NCI-H2196 (cell line): ENCODE data around the gene EZR.

Experiments used
- DNase-seq: peaks from one replicate; lab custom pipeline; 2025; ENCODE audit not compliant: unreplicated experiment; lab: John Stamatoyannopoulos, UW

EZR gene

DNA sequence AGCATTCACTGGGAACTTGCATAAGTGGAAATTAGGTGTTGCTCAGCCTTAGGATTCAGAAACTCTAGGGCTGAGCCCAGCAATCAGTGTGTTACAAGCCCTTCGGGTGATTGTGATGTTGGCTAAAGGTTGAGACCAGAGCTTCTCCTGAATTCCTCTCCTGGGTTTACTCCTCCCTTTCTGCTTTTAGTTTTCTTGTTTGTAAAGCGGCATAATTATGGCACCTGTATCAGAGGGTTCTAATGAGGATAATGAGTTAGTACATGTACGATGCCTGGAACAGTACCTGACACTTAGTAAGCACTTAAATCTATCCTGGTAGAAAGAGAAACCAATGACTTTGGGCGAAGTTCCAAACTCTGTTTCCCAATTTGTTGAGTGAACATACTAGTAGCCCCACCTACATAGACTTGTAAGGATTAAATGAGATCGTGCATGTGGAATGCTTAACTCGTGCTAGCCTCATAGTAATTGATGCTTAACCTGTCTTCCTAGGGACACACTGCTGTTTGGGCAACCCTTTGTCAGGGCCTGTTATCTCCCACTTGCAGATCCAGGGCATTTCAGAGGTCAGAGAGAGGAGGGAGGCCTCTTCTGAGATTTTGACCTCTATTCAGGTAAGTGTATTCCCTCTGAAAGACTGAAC, 932 bp upstream of the EZR start:
- DNase-seq, result no peak

DNA sequence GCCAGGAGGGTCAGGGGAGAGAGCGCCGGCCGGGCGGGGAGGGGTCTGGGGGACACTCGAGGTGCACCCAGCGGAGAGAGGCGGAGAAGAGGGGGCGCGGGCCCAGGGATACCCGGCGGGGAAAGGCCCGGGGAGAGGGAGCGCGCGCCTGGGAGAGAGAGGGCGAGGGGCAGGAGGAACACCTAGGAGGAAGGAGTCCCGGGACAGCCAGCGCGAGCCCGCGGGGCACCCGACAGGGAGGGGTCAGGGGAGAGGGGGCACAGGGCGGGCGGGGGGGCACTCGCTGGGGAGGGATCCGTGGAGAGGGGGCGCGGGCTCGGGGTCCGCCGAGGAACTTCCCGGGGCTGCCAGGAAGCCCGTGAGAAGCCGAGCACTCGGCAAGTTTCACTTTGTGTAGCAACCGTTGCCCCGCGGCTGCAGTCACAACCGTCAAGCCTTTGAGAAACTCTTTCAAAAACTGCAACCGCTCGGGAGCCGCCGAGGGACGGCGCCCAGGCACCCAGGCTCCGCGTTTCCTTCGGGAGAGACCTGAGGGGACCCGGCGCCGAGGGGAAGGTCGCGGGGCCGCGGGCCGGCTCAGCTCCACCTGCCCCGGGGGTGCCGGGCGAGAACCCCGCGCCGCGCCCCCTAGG, 471 bp downstream of the EZR start:
- DNase-seq, result peak; percentile 22

DNA sequence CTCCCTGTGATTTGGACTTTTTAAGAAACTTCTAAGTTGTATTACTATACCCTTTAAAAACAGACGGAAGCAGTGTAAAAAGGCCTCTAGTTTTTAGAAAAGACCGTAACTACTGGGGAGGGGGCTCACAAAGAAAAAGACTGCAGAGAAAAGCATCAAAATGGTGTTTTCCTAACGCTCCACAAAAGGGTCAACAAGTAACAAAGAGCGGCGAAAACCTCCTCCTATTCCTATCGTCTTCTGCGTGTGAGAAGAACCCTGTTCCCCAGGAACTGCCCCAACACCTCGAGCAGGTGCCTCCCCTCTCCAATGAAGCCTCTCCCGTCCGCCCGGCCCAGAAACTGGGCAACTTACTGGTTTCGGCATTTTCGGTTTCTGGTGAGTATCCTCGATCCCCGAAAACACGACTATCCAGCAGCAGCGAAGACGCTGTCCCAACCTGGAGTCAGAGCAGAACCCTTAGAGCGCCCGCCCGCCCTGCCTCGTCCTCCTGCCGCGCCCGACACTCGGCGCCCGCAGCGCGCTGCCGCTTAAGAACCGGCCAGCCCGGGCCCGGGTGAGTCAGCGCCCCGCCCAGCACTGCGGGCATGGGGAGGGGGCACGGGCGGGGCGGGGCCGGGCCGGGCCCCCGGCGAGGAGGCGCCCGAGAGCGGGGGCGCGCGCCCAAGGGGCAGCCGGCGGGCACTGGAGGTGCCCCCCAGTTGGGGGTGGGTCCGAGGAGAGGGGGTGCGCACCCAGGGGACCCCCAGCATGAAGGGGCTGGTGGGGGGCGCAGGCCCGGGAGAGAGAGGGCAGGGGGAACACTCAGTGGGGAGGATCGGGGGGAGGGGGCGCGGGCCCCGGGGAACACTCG, 1.2 kb downstream of the EZR start:
- peak; percentile 50 for DNase-seq

DNA sequence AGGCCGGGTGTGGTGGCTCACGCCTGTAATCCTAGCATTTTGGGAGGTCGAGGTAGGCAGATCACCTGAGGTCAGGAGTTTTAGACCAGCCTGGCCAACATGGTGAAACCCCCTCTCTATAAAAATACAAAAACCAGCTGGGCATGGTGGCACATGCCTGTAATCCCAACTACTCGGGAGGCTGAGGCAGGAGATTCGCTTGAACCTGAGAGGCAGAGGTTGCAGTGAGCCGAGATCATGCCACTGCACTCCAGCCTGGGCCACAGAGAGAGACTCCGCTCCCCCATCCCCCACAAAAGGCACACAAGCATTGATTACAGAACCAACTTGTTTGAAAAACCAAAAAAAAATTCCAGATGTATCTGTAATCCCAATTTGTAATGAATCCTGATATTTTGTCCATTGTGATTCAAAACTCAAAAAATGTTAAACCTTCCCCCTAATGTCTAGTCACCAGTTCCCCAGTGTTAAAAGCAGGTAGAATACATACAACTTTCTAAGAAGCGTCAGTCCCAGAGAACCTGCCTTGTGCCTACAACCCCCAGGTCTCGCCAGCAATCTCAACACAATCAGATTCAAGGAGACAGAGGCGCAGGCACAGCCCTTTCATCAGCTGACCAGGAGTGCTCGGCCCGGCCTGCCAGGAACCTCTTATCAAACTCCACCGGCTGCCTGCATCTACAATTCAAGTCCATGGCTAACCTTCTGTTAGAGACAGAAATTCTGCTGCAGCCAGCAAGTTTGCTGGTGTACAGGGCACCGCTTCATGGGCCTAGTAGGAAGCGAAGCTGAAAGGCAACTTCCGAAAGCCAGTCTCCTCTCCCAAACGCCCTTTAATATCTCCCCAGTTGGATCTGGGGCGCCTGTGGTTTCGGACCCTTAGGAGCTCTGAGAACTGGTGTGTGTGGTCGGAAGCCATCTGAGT, 2.1 kb downstream of the EZR start:
- DNase-seq, result no peak

DNA sequence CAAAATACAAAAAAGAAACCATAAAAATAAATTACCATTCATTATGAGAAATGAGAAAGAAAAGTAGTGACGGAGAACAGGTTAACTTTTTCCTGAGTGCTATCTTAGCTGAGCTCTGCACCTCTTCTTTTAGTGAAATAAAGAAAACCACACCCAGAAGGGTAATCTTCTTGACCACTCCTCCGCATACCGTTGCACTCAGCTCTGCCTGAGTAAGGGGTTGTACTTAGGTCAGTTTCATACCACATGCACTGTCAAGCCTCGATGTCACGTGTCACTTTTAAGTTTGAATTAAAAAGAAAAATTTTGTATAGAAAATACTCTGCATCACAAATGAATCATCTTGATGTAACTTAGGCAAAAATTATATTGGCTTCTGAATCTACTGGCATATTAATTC, 2.8 kb downstream of the EZR start:
- DNase-seq, result no peak

DNA sequence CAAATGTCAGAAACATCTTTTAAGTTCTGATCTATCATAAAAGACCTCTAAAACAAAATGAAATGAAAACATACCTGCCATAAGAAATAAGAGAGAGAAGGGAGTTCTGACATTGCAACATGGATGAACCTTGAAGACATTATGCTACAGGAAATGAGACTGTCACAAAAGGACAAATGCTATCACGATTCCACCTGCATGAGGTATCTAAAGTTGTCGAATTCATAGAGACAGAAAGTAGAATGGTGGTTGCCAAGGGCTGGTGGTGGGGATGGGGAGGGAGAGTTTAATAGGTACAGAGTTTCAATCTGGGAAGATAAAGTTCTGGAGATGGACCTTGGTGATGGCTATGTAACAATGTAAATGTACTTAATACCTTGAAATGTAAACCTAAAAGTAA, 3.3 kb downstream of the EZR start:
- no peak for DNase-seq

DNA sequence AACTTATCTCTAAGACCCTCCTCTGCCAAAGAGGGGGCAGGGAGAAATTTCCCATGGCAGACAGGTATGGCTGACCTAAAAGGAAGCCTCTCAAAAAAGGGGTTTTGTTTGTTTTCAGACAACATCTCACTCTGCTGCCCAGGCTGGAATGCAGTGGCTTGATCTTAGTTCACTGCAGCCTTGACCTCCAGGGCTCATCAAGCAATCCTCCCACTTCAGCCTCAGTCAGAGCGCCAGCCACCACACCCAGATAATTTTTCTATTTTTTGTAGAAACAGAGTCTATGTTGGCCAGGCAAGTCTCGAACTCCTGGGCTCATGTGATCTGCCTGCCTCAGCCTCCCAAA, 3.8 kb downstream of the EZR start:
- no peak for DNase-seq

DNA sequence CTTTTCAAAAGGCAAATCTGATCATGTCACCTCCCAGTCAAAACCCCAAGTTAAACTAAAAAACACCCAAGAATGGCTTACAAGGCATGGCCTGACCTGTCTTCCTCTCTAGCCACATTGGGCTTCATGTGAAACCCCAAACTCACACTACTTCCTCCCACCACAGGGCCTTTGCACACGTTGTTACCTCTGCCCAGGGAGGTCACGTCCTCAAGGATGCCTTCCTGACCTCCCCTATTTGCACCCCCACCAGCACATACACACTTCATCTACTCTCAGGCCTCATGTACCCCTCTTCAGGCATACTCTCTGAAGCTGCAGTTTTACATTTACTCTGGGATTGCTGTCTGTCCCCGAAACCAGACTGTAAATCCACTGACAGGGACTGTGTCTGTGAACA, 6.1 kb downstream of the EZR start:
- no peak for DNase-seq

DNA sequence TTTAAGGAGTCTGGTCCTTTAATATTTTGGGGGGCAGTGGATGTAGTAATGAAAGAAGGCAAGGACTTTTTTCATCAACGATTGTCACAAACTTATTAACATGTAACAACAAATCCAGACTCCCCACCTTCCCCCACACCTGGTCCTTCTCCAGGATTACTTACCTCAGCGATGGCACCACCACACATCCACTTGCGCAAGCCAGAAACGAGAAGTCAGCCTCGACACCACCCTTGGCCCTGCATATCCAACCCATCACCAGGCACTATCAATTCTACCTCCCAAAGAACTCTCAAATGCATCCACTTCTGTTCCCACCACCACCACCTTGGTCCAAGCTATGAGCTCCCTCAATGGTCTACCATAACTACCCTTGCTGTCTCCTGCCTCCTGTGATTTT, 6.6 kb downstream of the EZR start:
- no peak for DNase-seq

DNA sequence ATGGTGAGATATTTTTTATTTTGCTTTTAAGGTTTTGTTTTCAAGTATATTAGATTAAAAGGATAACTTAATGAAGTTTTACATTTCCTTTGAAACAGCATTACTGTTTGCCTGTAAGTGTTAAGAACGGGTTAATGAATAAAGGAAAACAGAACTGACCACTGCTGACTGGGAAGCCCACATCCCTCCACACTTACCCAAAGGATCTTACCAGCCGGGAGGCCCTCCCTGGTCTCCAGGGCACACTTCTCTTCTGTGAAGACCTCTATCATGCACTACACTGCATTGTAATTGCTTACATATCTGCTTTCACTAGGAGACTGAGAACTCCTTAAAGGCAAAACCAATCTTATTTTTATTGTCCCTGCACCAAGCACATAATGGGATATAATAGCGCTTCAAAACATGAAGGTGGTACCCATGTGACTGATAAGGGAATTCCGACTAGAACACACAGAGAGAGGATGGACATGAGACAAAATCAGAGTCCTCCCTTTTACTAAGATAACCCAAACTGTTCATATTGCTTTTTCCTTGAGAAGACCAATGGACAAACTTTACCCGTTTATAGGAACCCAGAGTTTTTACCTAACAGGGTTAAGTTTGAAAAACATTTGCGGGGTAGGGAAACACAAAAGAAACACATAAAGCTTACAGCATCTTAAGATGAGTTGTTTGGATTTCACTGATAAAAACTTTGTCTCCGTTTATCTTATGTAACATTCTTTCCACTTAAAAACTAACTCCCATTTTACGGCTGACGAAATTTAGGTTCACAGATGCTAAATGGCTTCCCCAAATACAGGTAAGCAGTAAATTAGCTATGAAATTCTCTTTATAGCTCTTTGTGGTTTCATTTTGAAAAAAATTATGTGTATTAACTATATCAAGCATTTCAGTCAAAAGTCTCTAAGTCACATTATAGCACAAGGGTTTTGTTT, 8.7 kb downstream of the EZR start:
- DNase-seq, result no peak

DNA sequence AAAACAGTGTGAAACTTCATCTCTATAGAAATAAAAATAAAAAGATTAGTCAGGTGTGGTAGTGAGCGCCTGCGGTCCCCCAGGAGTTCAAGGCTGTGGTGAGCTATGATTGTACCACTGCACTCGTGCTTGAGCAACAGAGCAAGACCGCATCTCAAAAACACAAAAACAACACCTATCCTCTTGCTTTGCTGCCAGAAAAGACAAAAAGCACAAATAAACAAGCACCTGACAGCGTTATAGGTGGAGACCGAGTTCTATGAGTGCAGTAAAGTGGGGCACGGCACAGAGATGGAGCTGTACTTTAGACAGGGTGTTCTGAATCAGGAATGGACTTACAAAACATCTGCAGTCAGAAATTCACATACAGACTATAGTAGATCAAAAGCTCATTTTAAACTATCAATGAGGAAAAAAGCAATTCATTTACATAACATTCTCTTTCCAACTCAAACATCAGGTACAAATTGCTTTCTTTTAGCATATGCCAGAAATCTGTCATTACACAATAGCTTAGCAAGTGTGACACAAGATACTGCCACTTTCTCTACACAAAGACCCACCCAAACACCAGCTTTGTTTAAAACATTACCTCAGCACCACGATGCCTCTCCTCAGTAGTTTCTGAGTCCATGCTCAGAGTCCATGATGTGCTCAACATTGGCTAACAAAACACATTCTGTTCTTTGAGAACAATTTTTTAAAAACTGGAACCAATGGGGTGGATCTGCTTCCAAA, 10.1 kb downstream of the EZR start:
- no peak for DNase-seq

DNA sequence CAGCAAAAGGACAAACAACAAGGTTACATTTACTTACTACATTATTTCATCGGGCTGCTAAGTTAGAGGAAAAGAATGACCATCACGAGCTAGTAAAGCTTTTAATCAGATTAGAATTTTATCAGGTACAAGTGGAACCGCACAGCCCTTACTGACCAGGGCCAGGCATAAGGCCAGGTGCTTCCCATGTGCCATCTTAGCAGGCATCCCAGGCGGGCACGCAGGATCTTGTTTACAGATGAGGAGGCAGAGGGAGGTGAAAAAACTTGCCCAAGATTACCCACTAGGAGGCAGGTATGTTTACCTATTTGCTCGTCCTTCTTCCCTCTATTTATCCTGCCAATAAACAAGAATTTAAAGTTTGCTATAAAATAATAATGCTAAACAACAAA, 10.7 kb downstream of the EZR start:
- no peak for DNase-seq

DNA sequence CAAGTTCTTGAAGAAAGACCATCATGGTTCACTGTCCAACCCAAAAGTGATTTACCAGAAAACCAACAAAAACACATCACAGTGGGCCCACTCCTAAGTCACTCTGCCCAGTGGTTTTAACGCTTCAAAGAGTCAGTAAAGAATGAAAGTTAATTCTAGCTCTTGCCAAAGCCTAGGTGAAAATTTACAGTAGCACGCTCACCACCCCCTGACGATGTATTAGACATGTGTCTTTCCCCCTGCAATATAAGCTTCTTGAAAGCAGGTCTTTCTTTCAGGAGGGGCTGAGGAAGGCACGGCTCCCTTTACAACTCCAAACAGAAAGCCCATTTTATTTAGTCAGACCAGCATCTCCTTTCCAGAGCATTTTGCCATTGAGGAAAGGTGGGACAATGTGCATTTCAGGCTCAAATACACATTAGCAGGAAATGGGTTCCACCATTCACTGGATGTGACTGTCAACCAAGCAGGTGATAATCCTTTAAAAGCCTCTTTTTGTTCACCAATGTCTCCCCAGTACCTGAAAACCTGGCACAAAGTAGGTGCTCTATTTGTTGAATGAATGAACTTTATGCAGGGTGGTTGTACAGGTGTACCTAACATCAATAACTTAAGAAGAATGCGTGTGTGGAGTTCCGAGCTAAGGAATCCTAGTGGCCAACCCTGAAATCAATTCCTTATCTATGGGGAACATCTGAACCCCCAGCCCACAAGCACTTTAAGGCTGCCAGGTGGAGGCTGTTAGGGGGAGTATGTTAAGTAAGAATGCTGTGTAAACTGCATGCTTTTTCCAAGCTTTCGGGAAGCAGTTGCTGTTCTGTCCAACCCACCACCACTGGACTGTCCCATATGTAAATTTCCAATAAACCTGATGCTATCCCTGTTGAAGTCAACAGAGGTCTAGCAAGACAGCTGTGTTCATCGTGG, 11.4 kb downstream of the EZR start:
- DNase-seq, result no peak

DNA sequence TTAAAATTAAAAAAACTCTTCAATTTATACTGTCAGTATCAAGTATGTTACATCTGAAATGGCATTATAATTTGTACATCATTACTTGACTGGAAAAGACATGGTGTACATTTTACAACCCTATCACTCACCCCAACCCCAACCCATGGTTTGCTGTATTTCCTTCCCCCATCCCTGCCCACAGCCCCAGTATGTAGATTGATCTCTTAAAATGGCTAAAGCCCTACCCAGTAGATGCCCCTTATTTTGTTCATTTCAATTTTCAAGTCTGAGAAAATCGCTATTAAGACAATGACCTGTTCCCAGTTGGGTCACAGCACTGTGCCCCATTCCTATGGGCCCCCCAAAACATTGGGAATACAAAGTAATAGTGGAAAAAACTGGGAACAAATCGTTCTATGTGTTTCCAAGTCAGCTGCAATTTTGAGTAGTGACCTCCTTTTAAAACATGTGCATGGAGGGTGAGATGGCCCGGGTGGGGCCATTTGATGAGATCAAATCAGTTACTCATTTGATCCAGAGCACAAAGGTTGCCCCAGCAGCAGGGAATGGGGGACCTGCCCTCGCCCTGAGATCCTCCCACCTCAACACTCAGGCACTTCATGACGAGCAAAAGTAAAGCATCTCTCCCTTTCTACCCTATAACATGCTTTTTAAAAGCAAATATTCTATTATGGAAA, 13.3 kb downstream of the EZR start:
- no peak for DNase-seq

DNA sequence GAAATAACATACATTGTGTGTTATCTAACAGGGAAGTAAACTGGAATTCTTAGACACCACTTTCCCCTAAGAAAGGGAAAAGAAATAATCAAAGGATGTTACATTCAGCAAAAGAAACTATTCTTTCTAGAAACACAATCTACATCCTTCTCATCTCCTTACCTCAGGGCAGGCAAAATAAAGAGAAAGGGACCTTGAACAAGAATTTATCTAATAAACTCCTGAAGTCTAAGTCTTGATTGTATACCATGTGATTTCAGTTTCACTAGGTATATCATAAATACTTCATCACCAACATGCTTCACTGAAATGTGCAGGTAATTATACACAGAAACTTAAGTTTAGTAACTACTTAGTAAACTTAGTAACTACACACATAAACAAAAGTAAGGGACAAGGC, 15.0 kb downstream of the EZR start:
- no peak for DNase-seq

DNA sequence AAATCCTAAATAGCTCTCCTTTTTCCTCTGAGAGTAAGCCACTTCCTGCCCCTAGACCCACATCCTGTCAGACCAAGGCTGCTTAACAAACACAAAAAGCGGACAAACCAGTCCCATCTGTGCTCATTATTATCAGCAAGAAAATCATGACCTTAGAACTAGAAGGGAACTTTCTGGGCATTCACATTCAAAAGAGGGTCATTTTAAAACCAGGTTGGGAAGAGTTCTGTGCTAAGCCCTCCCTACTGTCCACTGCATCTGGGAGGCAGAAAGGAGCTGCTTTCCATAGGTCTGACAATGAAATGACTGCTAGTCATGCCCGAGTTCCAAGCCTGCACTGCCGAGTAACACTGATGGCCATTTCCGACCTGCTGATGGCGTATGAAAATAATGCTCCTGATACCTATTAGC, 15.4 kb downstream of the EZR start:
- peak; percentile 19 for DNase-seq

DNA sequence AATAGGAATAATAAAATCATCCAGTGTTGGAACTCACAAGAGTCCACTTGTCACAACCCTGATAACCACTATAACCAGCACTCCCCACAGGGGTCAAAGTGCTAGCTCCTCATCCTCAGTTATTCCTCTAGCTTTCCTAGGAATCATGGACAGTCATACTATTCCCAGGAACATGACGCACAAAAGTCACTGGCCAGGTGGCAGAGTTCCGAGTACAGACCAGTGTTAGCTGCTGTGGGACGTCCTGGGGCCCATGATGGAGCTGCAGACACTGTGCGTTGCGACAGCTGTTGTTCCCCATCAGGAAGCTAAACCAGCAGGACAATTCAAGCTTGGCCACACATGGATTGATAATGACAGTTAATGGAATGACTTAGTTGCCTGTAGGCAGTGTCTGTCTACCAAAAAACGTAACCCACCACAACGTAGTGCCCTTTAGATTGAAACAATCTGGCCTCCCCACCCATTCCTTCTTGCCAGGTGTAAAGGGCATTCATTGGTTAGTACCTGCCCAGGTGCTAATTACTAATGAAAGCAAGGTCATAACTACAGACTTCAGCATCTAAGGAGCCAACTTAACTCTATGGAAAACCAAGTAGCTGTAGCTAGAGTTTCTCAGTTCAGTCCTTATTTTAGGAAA, 17.4 kb downstream of the EZR start:
- DNase-seq, result no peak
